HL-60/S4 treated with phorbol 12-myristate 13-acetate at 8.2 ng/mL for 4 days and 3 days (cell line): ENCODE results near the gene WDR86.

ENCODE experiments used
- in situ Hi-C: fragments of 300-500 bp; cut with MboI; formaldehyde crosslinking; loops from 2 replicates; pipeline ENCODE4 v1.15.0; 2022; ENCODE audit warnings: low sequenced_read_pairs

The WDR86 gene

GRCh38 chr7:151408839-151409666 lies 785 bp downstream of the WDR86 start:
- in situ Hi-C loops, result no loop called here

- in situ Hi-C loops, result no loop called here
Observed at GRCh38 chr7:151408498-151408838, 1.4 kb downstream of the WDR86 start.

DNA sequence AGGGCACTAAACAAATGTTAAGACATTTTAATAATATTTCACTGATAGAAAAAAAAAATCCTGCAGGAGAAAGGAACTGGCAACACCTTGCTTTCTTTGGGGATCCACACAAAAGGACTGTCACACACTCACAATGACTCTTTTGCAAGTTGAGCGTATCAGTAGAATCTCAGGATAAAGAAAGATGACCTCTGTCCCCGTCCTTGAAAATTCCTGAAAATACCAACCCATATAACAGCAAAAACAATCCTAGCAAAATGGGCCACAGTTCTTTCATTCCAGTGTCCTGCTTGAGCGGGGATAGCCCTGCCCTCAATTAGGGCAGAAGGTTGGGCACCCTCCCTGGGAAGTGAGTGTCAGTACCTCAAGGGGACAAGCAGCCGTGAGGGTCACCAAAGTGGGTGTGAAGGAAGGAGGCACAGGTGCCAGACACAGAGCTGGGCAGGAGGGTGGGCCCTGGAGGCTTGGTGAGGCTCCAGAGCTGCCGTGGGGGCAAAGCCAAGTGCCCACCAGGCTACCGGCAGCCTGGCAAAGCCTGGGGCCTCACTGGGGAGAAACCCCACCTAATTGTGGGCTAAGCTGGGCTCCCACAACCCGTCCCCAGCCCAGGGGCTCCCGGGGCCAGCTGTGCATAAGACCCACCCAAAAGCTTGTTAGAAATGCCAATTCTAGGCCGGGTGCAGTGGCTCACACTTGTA lies 2.8 kb downstream of the WDR86 start:
- in situ Hi-C loops, result no loop called here

GRCh38 chr7:151406051-151406875 lies 3.6 kb downstream of the WDR86 start:
- in situ Hi-C loops, result no loop called here

DNA sequence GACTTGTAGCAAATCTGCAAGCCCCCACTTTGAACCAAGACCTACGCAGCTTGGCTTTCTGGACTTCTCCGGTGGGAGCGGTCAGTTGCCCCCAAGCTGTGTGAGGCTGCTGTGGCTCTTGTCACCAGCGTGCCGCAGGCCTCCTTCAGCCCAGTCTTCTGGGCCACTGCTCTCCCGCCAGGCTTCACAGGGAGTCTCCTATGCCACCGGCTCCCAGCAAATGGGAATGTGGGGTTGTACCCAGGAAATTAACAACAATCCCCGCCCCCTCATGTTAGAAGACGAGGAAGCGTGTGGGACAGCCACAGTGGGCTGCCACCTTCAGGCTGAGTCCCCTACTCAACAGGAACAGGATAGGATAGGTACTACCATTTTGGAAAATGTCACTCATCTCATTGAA lies 4.2 kb downstream of the WDR86 start:
- in situ Hi-C loops, result no loop called here

GRCh38 chr7:151405056-151405455 lies 4.8 kb downstream of the WDR86 start:
- in situ Hi-C loops, result no loop called here

DNA sequence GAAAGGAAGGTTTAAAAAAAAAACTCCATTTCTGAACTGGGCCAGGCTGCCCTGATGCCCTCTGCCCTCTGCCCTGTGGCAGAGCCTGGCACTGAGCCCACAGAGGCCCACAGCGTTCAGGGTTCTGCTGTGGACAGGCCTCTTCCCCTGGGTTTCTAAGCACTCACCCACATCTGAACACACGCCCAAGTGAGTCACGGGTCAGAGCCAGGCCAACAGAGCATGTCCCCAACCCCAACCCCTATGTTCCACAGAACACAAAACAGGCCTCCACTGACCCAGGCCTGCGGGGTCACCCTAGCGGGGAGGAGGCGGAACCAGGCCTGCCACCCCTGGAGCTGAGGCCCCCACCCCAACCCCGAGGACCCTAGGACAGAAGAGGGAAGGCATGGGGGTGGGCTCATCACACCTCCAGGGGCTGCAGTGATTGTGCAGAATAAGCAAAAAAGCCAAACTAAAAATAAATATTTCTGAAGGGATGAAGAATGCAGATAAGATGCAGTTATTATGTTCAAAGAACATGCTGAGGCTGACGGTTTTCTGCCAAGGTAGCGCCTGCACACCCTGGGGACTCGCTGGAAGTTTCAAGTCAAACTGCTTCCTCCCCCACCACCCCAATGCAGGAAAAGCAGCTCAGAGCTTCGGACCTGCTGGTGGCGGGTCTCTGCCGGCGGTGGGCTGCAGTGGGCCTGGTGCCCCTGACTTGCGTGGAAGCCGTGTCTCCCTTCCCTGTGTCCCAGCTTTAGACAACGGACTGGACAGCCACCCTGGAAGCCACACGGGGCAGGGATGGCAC lies 5.4 kb downstream of the WDR86 start:
- in situ Hi-C loops, result no loop called here

DNA sequence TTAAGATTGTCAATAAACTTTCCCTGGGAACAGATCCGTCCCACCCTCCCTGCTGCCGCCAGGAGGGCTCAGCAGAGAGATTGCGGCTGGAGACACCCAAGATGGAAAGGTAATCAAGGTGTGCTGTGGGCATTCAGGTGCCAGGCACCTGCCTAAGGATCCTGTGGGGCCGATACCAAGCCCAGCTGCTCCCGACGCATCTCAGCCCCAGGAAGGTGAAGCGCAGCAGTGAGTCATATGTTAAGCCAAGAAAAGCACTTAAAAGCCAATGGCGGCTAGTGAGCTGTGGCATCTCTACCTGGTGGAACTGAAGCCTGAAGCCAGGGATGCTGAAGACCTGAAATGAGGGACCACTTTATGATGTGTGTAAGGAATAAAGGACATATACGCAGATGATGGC lies 6.1 kb downstream of the WDR86 start:
- in situ Hi-C loops, result no loop called here

- in situ Hi-C loops, result no loop called here
Observed at GRCh38 chr7:151402029-151402835, 7.6 kb downstream of the WDR86 start.

DNA sequence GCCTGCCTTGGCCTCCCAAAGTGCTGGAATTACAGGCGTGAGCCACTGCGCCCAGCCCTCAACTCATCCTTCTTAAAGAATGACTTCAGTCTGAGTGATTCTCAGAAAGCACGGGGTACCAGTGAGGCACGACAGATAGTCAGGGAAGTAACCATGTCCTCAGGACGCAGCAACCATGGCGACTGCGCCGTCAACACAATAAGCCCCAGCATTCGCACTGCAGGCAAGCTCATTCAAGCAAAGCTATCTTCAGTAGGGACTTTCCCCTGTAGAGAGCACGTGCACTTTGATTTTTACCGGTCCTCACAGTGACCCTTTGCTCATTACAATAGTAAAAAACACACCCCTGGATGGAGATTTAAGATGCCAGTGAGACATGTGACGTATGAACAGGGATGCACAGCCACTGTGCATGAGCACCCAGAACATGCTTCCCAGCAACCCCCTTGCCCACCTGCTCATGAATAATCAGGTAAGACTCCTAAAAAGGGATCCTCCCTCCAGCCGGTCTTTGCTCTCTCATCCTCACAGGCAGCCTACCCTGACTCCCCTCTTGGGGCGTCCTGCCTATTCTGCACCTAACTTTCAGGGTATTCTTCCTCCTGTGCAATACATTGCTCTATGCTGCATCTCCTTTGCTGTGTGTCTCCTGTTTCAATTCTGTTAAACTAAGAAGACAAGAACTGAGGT lies 9.1 kb downstream of the WDR86 start:
- in situ Hi-C loops, result no loop called here

DNA sequence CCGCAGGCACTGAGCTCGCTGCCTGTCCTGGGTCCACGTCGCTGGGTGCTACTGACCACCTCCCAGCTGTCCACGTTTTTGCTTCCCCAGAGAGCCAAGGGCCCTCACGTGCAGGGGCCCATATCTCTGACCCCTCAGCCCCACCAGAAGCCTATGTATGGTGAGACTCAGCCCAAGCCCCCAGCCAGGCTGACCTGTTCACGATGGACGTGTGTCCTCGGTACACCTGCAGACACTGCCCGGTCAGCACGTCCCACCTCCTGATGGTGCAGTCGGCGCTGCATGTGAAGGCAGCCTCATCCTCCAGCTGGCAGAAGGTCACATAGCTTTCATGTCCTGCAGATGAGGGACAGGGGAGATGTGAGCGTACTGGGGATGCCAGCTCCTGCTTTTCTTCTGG lies 9.9 kb downstream of the WDR86 start:
- in situ Hi-C loops, result no loop called here

DNA sequence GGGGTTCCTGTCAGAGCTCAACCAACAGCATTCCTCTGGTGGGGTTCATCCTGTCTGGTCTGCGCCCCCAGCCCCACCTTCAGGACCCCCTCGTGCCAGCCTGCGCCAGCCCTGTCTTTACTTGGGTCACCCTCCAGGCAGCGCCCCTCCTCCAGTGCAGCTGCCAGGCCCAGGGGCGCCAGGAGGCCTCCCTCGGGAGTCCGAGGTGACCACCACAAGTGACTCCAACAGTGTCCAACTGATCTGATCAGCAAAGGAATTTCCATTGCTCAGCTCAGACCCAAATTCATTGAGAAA lies 10.6 kb downstream of the WDR86 start:
- in situ Hi-C loops, result no loop called here

DNA sequence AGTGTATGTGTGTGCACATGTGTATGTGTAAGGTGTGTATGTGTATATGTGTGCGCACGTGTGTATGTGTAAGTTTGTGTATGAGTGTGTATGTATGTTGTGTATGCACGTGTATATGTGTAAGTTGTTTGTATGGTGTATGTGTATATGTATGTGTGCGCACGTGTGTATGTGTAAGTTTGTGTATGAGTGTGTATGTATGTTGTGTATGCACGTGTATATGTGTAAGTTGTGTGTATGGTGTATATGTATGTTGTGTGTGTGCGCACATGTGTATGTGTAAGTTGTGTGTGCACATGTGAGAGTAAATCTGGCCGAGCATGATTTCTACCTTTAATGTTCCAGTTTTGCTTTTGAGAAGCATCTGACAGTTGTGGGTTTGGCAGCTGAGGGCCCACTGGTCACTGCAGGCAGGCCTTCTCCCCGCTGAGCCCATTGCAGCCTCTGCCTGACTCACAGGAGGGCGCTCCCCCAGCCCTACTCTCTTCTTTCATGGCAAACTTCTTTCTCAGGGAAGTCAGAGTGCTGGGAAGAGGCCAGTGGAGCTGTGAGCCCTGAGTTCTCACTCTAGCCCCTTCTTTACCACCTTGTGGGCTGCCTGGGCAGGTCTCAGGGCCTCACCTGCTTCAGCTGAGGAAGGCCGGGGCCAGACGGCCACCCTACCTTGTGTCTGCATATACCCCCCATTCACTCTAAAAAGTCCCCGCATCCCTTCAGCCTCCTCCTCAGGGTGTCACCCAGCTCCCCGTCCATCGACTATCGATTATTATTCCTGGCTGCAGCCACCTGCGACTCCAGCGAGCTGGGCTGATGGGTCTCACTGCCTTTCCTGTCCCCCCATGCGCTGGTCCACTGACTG lies 11.2 kb downstream of the WDR86 start:
- in situ Hi-C loops, result no loop called here

DNA sequence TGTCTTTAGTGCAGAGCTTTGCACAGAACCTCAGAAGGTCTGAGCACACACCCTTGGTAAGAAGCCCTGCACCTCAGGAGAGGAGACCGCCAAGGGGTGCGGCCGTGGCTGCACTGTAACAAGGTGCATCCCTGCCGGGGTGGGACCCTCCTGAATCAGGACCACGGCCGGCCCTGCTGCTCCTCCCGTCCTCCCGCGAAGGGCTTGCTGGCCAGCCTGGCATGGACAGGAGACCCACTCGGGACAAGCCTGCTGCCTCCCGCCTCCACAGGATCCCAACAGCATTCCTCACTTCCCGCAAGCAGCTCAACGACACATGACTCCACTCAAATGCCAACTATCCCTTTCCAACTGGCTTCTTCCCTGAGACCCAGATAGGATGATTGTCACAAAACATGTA lies 12.8 kb downstream of the WDR86 start:
- in situ Hi-C loops, result no loop called here

- in situ Hi-C loops, result no loop called here
Observed at GRCh38 chr7:151396328-151396970, 13.4 kb downstream of the WDR86 start.

DNA sequence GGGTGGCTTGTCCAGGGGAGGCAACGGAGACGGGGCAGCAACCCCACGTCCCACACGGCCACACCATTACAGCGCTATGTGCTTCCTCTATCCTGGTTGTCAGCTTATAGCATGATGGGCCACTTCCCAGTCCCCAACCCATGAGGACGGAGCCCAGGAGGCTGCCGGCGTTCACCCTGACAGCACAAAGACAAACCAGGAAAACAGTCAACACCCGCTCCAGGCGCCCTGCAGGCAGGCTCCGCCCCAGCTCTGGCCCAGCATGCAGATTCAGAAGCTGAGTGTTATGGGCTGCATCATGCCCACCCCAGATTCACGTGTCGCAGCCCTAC lies 14.8 kb downstream of the WDR86 start:
- in situ Hi-C loops, result no loop called here

- in situ Hi-C loops, result no loop called here
Observed at GRCh38 chr7:151394076-151395035, 15.5 kb downstream of the WDR86 start.
